ENCODE measurements around the gene PLAAT2. TPM values are rescaled to one million over a fixed set of nuclear protein-coding genes. Genes with fewer than 3 reads are reported as not detected.

Gene PLAAT2
- polyA plus RNA-seq, 1 of the 3 experiments (the other 2 are of a cell fraction), result 0.53 TPM

- H3K9ac ChIP-seq, result no peak overlapping the region
- CTCF ChIA-PET, result no interaction called here
- POLR2A ChIA-PET, result no interaction called here
- no peak overlapping the region for H3K4me2 ChIP-seq
- TF ChIP-seq IRF3 (IDR thresholded peaks at IDR 0.05; ENCODE audit: low read depth, low read length), result no peak
- no peak for TF ChIP-seq JUND (IDR thresholded peaks at IDR 0.05)
- no peak for TF ChIP-seq ZBTB33 (IDR thresholded peaks at IDR 0.05; ENCODE audit: borderline replicate concordance, low read depth)
- TF ChIP-seq GABPA (IDR thresholded peaks at IDR 0.05; ENCODE audit: low read depth), result no peak
- TF ChIP-seq PBX3 (IDR thresholded peaks at IDR 0.05), result no peak
- no peak for TF ChIP-seq GATA2 (CRISPR knock-in tag; IDR thresholded peaks at IDR 0.05)
- no peak for TF ChIP-seq RCOR1 (IDR thresholded peaks at IDR 0.05; ENCODE audit: low read length)
- no peak for TF ChIP-seq FOXJ3 (CRISPR knock-in tag; IDR thresholded peaks at IDR 0.05)
- no peak for TF ChIP-seq CTCF (IDR thresholded peaks at IDR 0.05)
- no peak for TF ChIP-seq ELF1 (IDR thresholded peaks at IDR 0.05)
- TF ChIP-seq NFIC (IDR thresholded peaks at IDR 0.05; ENCODE audit: borderline replicate concordance), result no peak
- H3K9me2 ChIP-seq, result no peaks in the 10 kb centered on the region
- no peaks in the 10 kb centered on the region for H3F3A ChIP-seq (replicated peaks; ENCODE audit: insufficient read depth)
- H3K36me3 ChIP-seq (replicated peaks in 1 of 2; ENCODE audit: control insufficient read depth in 1 of 2, insufficient read depth in 2 of 2, low read length in 1 of 2), result no peaks in the 10 kb centered on the region
- 75% methylated on average over 7 of the region's 7 CpGs for WGBS (ENCODE audit: low lambda C conversion rate)
- H3K4me3 ChIP-seq (ENCODE audit: low read depth in 2 of 2, low read length in 1 of 2), result no peak overlapping the region
- DNase-seq, result no peak
- no peaks in the 10 kb centered on the region for H3K9me3 ChIP-seq
- H2AFZ ChIP-seq (ENCODE audit: low read depth), result no peak overlapping the region
- no peaks in the 10 kb centered on the region for H3K79me2 ChIP-seq (ENCODE audit: insufficient read depth)
- H3K27me3 ChIP-seq (ENCODE audit: insufficient read depth), result no peaks in the 10 kb centered on the region; the same call in 1 of the 2 replicates
- H3K27ac ChIP-seq (ENCODE audit: low read depth in 2 of 2, low read length in 1 of 2), result no peak overlapping the region
- no peaks in the 10 kb centered on the region for H4K20me1 ChIP-seq (ENCODE audit: insufficient read depth)
- peaks cover 0 to 3% of the 10 kb centered on the region in 2 experiments; a peak in 1 of 4 replicates for H3K4me1 ChIP-seq (ENCODE audit: control insufficient read depth in 1 of 2, insufficient read depth in 2 of 2, low read depth in 1 of 2, low read length in 1 of 2)
These were observed 50.4 kb downstream of the PLAAT2 start for GRCh38 chr11:63512816-63513215.
